HG02973 (cell line): ENCODE measurements around the gene LMTK3.

Experiments used
- ATAC-seq: cut with Tn5 transposase; IDR thresholded peaks from one replicate; pipeline ENCODE4 v1.9.1; 2021; ENCODE audit warnings: moderate library complexity; ENCODE audit not compliant: unreplicated experiment

The LMTK3 gene, protein sequence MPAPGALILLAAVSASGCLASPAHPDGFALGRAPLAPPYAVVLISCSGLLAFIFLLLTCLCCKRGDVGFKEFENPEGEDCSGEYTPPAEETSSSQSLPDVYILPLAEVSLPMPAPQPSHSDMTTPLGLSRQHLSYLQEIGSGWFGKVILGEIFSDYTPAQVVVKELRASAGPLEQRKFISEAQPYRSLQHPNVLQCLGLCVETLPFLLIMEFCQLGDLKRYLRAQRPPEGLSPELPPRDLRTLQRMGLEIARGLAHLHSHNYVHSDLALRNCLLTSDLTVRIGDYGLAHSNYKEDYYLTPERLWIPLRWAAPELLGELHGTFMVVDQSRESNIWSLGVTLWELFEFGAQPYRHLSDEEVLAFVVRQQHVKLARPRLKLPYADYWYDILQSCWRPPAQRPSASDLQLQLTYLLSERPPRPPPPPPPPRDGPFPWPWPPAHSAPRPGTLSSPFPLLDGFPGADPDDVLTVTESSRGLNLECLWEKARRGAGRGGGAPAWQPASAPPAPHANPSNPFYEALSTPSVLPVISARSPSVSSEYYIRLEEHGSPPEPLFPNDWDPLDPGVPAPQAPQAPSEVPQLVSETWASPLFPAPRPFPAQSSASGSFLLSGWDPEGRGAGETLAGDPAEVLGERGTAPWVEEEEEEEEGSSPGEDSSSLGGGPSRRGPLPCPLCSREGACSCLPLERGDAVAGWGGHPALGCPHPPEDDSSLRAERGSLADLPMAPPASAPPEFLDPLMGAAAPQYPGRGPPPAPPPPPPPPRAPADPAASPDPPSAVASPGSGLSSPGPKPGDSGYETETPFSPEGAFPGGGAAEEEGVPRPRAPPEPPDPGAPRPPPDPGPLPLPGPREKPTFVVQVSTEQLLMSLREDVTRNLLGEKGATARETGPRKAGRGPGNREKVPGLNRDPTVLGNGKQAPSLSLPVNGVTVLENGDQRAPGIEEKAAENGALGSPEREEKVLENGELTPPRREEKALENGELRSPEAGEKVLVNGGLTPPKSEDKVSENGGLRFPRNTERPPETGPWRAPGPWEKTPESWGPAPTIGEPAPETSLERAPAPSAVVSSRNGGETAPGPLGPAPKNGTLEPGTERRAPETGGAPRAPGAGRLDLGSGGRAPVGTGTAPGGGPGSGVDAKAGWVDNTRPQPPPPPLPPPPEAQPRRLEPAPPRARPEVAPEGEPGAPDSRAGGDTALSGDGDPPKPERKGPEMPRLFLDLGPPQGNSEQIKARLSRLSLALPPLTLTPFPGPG (N-terminal part only)

DNA sequence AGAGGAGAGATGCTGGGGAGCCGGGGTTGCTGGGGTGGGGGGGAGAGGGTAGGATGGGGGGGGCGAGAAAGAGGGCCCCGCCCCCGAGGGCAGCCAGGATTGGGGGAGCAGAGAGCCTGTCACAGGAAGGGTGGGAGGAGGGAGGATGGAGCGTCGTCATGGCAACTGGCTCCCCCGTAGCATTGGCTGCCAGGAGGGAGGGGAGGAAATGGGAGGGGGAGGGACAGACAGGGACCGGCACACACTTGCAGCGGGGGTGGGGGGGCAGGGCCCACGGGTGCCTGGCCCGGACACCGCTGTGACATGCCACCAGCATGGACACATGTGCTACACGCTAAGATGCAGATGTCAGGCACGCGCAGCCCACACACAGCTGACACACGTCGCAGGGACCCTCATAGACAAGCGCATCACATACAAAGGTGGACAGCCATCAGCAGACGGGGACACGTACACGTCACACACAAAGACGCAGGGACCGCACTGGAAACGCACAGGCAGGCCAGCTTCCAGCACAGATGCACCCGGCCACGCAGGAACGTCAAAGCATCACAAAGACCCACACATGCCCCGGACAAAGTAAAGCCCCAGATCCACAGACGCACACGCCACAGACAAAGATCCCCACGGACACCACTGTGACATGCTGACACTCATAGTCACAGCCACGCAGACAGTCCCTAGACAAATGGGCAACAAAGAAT, at the start of gene LMTK3:
Gene LMTK3, minus strand, starts transcription at position 36 of the 704 bp plus-strand sequence. CDS start 259 bp downstream, outside the sequence.
- no peak for ATAC-seq

DNA sequence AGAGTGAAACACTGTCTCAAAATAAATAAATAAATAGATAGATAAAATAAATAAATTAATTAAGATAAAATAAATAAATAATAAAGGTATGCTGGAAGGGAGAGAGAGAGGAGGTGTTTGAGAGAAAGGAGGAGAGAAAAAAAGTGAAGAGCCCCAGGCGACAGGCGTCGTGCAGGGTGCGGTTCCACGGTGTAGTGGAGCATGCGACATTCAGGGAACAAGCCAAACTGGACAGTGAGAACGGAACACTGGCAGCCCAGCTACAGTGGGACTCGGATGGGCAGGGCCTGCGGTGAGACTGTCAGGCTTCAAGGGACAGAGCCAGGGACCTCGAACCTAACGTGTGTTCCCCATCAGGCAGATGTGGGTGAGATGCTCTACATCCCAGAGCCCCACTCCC, 49.8 kb upstream of the LMTK3 start:
- no peak for ATAC-seq

DNA sequence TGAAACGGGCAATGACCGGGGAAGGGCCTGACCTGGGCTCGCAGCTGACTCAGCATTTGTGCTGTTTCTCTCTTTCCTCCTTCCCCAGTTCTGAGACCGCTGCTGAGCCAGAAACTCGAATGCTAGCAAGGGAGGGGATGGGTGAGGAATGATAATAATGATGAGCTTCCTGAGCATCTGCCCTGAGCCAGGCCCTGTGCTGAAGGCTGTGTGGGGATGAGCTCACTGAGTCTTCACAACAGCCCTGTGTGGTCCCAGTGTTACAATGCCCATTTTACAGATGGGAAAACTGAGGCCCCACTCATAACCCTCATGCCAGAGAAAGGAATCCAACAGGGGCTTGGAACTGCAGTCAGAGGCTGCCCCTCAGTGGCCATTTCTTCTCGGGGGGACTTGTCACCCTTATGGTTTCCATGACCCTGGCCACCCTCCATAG, 48.5 kb upstream of the LMTK3 start:
- ATAC-seq, result no peak

DNA sequence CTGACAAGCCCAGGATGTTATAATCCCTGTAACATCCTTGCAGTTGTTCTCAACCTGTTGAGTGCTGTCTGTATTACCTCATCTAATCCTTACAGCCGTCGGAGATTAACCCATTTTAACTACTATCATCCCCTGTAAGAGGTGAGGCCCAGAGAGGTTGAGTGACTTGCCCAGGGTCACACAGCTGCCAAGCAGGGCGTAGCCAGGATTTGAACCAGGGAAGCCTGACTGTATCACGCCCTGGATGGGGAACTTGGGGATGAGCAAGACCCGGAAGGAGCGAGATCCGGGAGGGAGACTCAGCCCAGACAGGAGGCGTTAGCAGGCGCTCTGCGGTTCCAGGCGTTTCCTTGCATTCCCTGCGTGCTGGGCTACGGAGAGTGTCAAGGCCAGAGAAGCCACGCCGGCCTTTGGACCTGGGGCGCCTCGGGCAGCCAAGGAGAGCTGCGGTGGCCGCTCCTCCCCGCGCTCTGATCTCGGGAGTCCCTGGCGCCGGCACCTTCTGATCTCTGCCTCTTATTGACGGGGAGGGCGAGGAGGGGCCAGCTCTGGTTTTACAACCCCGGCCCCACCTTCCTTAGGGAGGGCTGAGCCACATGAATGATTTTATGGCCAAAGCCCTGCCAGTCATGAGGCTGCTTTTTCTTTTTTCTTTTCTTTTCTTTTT, 46.5 kb upstream of the LMTK3 start:
- no peak for ATAC-seq

DNA sequence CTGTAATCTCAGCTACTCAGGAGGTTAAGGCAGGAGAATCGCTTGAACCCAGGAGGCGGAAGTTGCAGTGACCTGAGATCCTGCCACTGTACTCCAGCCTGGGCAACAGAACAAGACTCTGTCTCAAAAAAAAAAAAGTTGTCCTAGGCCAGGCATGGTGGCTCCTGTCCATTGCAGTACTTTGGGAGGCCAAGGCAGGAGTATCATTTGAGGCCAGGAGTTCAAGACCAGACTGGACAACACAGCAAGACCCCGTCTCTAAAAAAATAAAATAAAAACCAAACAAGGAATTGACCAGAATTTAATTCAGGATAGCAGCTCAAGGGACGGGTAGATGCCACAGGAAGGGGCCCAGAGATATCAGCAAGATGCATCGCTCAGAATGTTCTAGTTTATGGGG, 45.2 kb upstream of the LMTK3 start:
- ATAC-seq, result no peak

DNA sequence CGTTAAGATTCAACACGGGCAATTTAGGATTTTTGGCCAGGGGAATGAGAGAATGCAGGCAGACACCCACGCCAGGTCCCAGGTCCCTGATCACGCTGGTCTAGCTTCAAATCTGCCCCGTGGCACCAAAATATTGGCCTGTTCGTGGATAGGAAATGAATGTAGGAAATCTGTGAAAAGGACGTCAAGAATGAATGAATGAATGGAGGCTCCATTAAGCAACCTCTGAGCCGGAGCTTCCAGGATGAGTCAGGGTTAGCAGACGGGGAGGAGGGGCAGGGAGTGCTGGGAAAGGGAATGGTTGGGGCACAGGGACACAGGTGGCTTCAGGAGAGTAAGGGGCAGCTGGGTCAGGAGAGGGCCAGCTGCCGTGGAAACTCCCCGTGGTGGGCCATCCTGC, 44.5 kb upstream of the LMTK3 start:
- ATAC-seq, result no peak

DNA sequence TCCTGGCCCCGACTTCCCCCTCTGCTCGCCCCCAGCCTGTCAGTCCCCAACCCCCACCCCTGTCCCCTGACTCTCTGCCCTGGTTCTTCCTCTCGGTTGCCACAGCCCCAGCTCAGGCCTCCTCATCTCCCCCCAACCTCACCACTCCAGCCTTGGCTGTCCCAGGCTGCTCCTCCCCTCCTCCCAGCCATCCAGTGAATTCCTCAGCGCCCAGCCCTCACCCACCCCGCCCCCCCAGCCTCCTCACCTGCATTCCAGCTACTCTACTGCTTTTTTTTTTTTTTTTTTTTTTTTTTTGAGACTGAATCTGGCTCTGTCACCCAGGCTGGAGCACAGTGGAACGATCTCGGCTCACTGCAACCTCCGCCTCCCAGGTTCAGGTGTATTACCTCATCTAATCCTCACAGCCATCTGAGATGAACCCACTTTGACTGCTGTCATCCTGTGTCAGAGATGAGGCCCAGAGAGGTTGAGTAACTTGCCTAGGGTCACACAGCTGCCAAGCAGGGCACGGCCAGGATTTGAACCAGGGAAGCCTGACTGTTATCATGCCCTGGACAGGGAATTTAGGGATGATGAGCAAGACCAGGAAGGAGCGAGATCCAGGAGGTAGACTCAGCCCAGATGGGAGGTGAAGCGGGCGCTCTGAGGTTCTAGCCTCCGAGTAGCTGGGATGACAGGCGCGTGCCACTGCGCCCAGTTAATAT, 42.9 kb upstream of the LMTK3 start:
- ATAC-seq, result no peak

DNA sequence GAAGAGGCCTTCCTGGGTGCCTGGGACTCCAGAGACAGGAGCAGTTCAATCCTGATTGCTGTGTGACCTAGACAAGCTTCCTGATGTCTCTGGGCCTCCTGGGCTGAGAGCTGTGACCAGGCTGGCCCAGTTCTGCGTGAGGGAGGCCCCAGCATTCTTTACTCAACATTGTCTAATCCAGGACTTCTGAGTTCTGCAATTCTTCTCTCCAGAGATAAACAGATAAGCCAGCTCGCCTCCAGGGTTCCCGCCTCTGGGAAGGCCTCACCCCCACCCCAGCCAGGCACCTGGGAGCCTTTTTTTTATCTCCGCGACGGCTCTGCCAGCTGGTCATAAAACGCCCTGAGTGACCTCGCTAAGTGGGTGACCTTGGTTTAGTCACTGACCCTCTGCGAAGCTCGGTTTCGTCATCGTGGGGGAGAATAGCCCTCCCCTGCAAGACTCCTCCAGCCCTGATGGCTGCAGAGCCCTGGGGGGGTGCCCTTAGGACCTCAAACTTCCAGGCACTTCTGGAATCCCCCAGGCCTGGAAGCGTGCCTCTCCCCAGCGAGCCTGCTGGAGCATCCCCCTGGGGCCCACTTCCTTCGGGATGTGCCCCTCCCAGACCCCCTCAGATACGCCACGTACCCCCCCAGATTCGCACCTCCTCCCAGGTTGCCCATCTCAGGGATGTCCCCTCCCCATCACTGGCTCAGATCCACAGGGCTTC, 42.2 kb upstream of the LMTK3 start:
- no peak for ATAC-seq

DNA sequence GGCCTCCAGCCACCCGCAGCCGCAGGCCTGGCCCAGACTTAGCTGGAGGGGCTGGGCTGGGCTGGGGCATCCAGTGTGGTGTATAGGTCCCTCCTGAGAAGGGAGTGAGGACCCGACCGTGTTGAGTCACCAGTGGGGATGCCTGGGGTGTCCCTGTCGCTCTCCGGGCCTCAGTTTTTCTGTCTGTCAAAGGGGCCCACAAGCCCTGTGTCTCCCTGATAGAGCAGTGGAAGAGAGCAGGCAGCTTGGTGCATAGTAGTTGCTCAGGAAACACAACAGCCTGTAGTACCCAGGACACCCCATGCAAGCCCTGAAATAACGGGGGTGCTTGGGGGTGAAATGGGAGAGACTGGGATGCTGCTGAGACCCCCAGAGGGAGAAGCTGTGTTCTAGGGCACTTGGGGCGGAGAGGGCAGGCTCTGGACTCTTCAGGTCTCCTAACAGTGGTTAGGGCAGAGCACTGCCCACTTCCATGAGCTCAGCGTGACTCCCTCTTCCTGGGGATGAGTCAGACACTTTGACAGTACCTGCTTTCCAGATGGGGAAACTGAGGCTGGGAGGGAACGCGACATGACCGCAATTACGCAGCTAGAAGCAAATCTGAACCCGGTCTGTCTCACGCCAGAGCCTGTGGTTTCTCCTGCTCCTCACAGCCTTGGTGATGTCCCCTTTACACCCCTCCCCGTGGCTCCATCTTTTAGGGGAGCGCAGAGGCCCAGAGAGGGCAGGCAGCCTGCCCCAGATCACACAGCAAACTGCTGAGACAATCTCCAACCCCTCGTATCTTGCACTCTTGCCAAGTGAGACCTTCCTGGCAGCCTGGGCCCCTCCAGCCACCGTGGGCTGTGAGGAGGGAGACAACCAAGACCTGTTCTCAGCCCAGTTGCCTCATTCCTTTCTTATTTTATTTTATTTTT, 41.0 kb upstream of the LMTK3 start:
- ATAC-seq, result no peak

DNA sequence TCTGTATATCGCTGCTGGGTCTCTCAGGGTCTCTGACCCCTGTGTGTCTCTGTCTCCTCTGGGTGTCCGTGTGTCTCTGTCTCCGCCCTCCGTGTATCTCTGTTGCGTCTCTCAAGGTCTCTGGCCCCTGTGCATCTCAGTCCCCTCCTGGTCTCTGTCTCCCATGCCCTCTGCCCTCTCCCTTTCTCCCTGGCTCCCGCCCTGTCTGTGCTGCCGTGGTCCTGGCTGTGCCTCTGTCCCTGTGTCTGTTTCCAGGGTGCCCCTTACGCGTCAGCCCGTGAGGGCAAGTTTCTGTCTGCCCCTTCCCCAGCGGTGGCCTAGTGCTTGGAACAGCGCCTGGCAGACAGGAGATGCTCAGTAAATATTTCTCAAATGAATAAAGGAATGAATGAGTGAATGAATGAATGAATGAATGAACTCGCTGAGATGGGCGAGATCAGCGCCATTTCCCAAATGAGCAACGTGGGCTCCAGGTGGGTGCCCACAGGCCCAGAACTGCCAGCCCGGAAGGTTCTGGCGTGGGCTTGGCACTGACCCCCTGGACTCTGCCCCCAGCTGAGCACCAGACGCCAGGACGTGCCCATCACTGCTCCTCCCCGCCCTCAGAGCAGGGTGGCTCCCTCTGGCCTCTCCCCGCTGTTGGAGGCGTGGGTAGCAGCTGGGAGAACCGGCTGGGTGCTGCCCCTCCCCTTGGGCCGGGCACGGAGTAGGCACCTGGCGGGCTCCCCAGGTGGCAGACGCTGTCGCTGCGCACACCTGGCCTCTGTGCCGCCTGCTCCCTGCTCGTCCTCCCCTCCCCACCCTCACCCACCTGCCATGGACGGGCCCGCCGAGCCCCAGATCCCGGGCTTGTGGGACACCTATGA, 40.0 kb upstream of the LMTK3 start, which contains the start of gene SULT2B1:
Gene SULT2B1, plus strand, starts transcription at position 736 of the 866 bp plus-strand sequence. Its CDS starts 81 bp downstream, at position 817.
- no peak for ATAC-seq

DNA sequence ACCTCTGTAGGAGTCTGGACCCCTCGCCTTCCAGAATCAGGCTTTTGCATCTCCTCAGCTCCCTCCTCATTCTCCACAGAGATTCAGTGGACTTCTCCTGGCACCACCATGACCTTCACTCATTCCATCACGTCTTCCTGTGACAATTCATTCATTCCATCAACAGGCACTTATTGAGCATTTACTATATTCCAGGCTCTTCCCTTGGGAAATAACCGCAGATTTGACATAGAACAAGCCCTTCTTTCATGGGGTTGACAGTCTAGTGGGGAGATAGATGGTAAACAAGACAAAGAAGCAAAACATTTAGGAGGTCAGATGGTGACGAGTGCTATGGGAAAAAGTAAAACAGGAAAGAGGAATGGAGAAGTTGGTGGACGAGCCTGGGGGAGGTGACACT, 37.7 kb upstream of the LMTK3 start:
- ATAC-seq, result no peak

DNA sequence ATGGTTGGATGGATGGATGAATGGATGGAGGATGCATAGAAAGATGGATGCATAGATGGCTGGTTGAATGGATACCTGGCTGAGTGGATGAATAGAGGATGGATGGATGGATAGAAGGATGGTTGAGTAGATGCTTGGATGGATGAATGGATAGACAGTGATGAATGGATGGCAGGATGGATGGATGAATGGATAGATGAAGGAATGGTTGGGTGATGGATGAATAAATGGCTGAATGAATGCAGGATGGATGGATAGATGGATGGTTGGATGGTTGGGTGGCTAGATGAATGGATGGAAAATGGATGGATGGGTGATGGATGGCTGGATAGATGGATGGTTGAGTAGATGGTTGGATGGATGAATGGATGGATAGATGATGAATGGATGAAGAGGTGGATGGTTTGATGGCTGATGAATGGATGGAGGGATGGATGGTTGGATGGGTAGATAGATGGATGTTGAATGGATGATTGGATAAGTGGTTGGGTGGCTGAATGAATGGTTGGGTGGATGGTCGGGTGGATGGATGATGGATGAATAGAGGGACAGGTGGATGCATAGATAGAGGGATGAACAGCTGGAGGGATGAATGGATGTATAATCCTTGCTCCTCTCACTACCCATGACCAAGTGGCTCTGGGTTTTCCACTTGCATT, 36.7 kb upstream of the LMTK3 start:
- no peak for ATAC-seq

DNA sequence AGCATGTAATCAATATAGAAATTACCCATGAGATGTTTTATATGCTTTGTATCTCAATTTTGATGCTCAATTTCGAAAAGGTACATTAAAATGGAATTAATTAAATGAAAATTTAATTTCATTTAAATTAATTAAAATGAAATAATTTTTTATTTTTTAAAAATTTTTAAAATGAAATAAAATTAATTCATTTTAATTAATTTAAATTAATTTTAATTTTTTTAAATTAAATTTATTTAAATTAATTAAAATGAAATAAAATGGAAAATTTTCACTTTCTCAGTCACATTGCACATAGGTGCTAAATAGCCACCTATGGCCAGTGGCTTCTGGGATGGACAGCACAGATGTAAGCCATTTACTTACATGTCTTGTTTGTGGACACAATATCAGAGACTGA, 36.1 kb upstream of the LMTK3 start:
- ATAC-seq, result no peak

DNA sequence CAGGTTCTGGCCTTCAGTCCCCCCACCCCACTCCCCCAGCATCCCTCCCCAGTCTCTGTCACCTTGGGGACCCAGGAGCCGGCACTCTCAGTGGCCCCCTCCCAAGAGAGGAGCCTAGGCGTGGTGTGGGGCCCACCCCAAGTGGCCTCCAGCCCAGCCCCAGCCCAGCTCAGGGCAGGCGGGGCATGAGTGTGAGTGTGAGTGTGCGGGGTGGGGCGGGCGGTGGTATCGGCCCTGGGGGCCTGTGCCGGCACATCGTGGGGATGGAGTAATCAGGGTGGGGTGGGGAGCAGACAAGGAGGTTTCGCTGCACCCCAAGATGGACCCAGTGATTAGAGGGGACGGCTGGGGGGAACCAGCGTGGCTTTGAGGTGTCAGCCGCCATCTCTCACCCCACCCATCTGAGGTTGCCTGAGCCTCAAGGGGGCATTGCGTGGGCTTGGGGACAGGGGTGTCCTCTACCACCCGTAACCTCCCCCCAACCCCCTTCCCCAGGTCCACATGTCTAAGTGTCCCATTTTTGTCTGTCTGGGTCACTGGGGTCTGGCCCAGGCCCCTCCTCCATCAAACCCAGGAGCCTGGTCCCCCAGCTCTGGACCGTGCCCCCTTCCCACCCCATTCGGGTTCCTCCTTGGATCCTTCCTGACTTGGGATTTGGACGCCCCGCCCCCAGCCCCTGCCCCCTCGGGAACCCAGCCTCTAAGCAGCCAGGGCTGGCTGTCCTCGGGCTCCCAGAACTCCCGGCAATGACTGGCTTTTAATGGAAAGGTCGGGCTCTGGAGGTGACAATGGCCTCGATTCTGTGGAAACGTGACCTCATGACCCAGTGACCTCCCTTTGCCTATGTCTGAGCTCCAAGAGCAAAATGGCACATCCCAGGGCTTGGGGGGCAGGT, 33.5 kb upstream of the LMTK3 start:
- no peak for ATAC-seq

DNA sequence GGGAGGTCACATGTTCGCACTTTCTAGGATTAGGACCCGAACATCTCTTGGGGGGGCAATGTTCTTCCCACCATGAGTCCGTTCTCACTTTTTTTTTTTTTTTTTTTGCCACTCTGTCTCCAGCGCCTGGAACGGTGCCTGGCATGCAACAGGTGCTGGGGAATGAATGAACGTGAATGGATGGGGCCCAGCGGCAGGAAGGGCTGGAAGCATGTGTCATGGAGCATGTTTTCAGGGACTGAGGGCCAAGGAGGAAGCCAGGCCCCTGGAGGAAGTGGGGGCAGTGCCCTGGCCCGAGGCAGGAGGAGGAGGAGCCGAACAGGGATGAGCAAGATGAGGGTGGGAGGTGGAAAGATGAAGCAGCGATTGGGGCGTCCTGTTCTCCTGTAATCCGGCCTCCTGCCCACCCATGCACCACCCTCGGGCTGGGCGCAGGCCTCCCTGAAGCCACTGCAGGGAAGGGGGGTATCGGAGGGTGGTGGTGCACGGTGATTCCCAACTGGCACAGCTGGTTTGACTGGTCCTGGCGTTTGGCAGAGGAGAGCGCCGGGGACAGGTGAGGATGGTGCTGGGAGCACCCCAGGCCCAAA, 31.6 kb upstream of the LMTK3 start:
- no peak for ATAC-seq
